ENCODE results near the gene DPP6.

Gene DPP6

DNA sequence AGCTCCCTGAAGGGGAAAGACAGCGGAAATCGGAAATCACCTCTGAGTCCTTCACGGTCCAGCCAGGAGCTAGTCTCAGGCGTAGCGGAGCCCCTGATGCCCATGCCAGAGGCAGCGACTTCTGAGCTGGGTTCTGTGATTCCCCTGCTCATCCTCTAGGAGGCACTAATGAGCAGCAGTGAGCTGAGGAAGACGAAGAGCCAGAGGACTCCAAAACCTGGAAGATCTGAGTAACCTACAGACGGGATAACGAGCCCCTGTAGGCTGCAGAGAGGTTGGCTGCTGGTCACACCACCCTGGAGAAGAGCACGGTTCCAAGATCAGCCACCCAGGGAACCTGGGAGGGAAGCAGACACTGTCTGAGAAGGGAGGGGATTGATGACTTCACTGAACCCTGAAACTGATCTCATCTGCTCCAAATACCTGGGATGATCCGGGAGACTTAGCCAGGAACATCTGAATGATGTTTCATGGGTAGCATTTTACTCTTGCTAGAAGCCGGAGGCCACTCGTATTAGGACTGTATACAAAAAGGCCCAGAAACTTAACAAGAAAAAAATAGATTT lies 646.6 kb downstream of the DPP6 start:
- no peak for TF ChIP-seq CTCF (IDR thresholded peaks at IDR 0.05; ENCODE audit: low read depth, low read length)
- H3K4me3 ChIP-seq (ENCODE audit: low read depth, low read length): no peak overlapping the region

GRCh38 chr7:154699417-154699816 lies 647.2 kb downstream of the DPP6 start:
- no peak for TF ChIP-seq CTCF (IDR thresholded peaks at IDR 0.05; ENCODE audit: low read depth, low read length)
- H3K4me3 ChIP-seq (ENCODE audit: low read depth, low read length): no peak overlapping the region

DNA sequence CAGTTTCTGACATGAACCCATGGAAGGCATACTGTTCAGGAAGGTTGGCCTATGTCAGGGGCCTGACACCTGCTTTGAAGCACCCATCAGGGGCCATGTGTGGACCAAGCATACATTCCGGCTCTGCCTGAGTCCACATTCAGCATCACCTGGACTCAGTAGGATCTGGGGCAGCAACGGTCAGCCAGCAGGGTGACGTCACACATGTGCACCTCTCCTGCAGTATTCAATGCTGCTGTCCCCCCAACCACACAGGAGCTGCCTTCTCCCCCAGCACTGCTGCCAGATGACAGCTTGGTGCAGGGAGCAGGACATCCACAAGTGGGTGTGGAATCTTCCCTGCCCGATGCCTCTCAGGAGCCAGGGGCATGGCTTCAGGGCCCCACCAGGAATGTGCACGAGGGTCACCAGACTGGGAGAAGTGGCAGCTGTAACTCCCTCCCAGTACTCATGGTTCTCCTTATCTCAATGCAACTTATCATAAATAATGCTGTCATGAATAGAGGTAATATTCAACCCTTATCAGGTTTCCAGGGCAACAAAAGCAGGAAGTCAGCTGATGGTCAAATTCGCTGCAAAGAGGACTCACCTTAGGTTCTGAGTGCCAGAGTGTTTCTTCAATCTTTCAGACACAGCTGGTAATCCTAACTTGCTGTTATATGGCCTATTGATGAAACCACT lies 657.8 kb downstream of the DPP6 start:
- H3K4me3 ChIP-seq (ENCODE audit: low read depth, low read length): no peak overlapping the region
- TF ChIP-seq CTCF (IDR thresholded peaks at IDR 0.05; ENCODE audit: low read depth, low read length): no peak

DNA sequence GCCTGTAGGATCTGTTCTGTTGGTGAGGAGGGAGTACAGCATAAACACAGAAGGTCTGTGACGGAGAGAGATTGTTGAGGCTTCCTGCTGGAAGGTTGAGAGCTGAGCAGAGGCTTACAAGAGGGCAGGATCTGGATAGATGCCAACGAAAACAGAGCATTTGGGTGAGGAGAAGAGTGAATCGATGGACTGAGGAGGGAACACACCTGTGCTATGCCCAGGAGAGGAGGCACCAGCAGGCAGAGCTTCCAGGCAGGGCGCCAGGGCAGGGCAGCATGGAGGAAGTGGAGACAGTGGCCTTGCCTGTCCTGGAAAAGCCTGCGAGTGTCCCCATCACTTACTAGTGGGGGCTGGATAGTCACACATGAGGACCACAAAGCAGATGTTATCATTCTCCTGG lies 667.8 kb downstream of the DPP6 start:
- no peak for TF ChIP-seq CTCF (IDR thresholded peaks at IDR 0.05; ENCODE audit: low read depth, low read length)
- H3K4me3 ChIP-seq (ENCODE audit: low read depth, low read length): no peak overlapping the region

DNA sequence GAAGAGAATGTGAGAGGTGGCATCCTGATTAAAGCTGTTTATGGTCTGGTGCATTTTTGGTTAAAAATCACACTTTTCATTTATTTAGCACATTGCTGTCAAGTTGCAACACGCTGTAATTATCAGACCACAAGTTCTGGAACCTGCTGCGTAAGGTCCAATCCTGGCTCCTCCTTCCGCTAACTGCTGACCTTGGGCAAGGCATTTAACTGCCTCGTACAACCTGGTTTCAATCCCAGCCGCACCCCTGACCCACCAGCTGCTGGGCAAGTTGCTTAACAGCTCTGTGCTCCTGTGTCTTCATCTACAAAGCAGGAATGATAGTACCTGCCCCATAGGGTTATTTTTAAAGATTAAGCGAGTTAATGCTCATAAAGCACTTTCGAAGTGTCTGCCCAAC lies 668.9 kb downstream of the DPP6 start:
- no peak overlapping the region for H3K4me3 ChIP-seq (ENCODE audit: low read depth, low read length)
- TF ChIP-seq CTCF (IDR thresholded peaks at IDR 0.05; ENCODE audit: low read depth, low read length): no peak

DNA sequence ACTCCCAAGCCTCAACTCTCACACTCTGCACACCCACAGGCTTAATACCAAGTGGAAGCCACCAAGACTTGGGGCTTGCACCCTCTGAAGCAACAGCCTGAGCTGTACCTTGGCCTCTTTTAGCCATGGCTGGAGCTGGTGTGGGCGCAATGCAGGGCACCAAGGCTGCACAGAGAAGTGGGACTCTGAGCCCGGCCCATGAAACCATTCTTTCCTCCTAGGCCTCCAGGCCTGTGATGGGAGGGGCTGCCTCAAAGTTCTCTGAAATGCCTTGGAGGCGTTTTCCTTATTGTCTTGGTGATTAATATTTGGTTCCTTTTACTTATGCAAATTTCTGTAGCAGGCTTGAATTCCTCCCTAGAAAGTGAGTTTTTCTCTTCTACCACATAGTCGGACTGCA lies 674.2 kb downstream of the DPP6 start:
- TF ChIP-seq CTCF (IDR thresholded peaks at IDR 0.05; ENCODE audit: low read depth, low read length): no peak
- H3K4me3 ChIP-seq (ENCODE audit: low read depth, low read length): no peak overlapping the region

GRCh38 chr7:154729056-154729455 lies 676.9 kb downstream of the DPP6 start:
- no peak overlapping the region for H3K4me3 ChIP-seq (ENCODE audit: low read depth, low read length)
- TF ChIP-seq CTCF (IDR thresholded peaks at IDR 0.05; ENCODE audit: low read depth, low read length): no peak
